ENCODE results near the gene TXNRD2. TPM values are rescaled to one million over a fixed set of nuclear protein-coding genes. Genes with fewer than 3 reads are reported as not detected.
A peak's percentile ranks its signal among the peaks of the same experiment; 100 is the strongest.

Gene TXNRD2
- total RNA-seq, 1 donor from 2014 or later = 0.19 TPM

GRCh38 chr22:19990188-19990587, 48.6 kb upstream of the TXNRD2 start:
- DNase-seq (ENCODE audit: low spot score) = no peak
- Histone ChIP-seq H3K36me3 (no peaks in the 10 kb centered on the region), H3K79me2 (ENCODE audit: low read depth) (peaks cover 10% of the 10 kb centered on the region), H4K20me1 (ENCODE audit: low read depth) (peaks cover 13% of the 10 kb centered on the region), H2AFZ (replicated peaks) (no peak overlapping the region), H3K4me3 (no peak overlapping the region), H3K9me3 (ENCODE audit: low read depth) (no peaks in the 10 kb centered on the region), H3K9ac (no peak overlapping the region), H3K27me3 (no peaks in the 10 kb centered on the region), H3K4me1 (peaks cover 10% of the 10 kb centered on the region), H3F3A (ENCODE audit: low read depth) (peaks cover 10% of the 10 kb centered on the region), H3K27ac (no peak overlapping the region), H3K4me2 (no peak overlapping the region)
- Mint-ChIP-seq H3K36me3 (peaks cover 2% of the 10 kb centered on the region), H3K4me3 (no peak overlapping the region), H3K27ac (no peak overlapping the region), H3K4me1 (peaks cover 19% of the 10 kb centered on the region), H3K27me3 (ENCODE audit: insufficient read depth, low read depth) (peaks cover 5% of the 10 kb centered on the region), H3K9me3 (no peaks in the 10 kb centered on the region)
- no peak for TF ChIP-seq CTCF (IDR thresholded peaks at IDR 0.05)

- Mint-ChIP-seq H3K36me3 (peaks cover 2% of the 10 kb centered on the region), H3K27ac (no peak overlapping the region), H3K4me1 (peaks cover 22% of the 10 kb centered on the region), H3K4me3 (no peak overlapping the region), H3K27me3 (ENCODE audit: insufficient read depth, low read depth) (peaks cover 5% of the 10 kb centered on the region), H3K9me3 (no peaks in the 10 kb centered on the region)
- Histone ChIP-seq H3K27ac (no peak overlapping the region), H3K9me3 (ENCODE audit: low read depth) (no peaks in the 10 kb centered on the region), H2AFZ (replicated peaks) (no peak overlapping the region), H3F3A (ENCODE audit: low read depth) (peaks cover 10% of the 10 kb centered on the region), H3K79me2 (ENCODE audit: low read depth) (peaks cover 15% of the 10 kb centered on the region), H3K4me3 (no peak overlapping the region), H3K9ac (no peak overlapping the region), H3K4me1 (peaks cover 10% of the 10 kb centered on the region), H3K27me3 (no peaks in the 10 kb centered on the region), H4K20me1 (ENCODE audit: low read depth) (peaks cover 17% of the 10 kb centered on the region), H3K4me2 (no peak overlapping the region), H3K36me3 (no peaks in the 10 kb centered on the region)
- DNase-seq (ENCODE audit: low spot score) = no peak
- TF ChIP-seq EZH2phosphoT487 (IDR thresholded peaks at IDR 0.05) (no peak), CTCF (IDR thresholded peaks at IDR 0.05) (no peak), EZH2 (IDR thresholded peaks at IDR 0.05) (no peak)
Observed at GRCh38 chr22:19989725-19990067, 48.1 kb upstream of the TXNRD2 start.

GRCh38 chr22:19988965-19989724, 47.5 kb upstream of the TXNRD2 start:
- peaks cover 10% of the 10 kb centered on the region for H3F3A ChIP-seq (ENCODE audit: low read depth)
- peaks cover 5% of the 10 kb centered on the region for H3K27me3 Mint-ChIP-seq (ENCODE audit: insufficient read depth, low read depth)
- H3K4me2 ChIP-seq = no peak overlapping the region
- TF ChIP-seq CTCF (IDR thresholded peaks at IDR 0.05) (no peak), EZH2 (IDR thresholded peaks at IDR 0.05) (no peak), EZH2phosphoT487 (IDR thresholded peaks at IDR 0.05) (no peak)
- DNase-seq (ENCODE audit: low spot score) = no peak
- no peak overlapping the region for H2AFZ ChIP-seq (replicated peaks)
- no peak overlapping the region for H3K4me3 ChIP-seq
- H3K27me3 ChIP-seq = no peaks in the 10 kb centered on the region
- no peak overlapping the region for H3K9ac ChIP-seq
- no peak overlapping the region for H3K4me3 Mint-ChIP-seq
- H3K79me2 ChIP-seq (ENCODE audit: low read depth) = peaks cover 21% of the 10 kb centered on the region
- peaks cover 2% of the 10 kb centered on the region for H3K36me3 Mint-ChIP-seq
- H3K9me3 Mint-ChIP-seq = no peaks in the 10 kb centered on the region
- peaks cover 23% of the 10 kb centered on the region for H4K20me1 ChIP-seq (ENCODE audit: low read depth)
- H3K9me3 ChIP-seq (ENCODE audit: low read depth) = no peaks in the 10 kb centered on the region
- H3K27ac ChIP-seq = no peak overlapping the region
- H3K4me1 ChIP-seq = peaks cover 10% of the 10 kb centered on the region
- H3K36me3 ChIP-seq = no peaks in the 10 kb centered on the region
- peaks cover 26% of the 10 kb centered on the region for H3K4me1 Mint-ChIP-seq
- peak overlapping the region; percentile 42 for H3K27ac Mint-ChIP-seq
